Neural cell (in vitro differentiated cells): ENCODE data around the gene DBH. TPM values are rescaled to one million over a fixed set of nuclear protein-coding genes. Genes with fewer than 3 reads are reported as not detected.
"Not testable (repeated sequence)": the region's sequence is repeated elsewhere in the genome, so short reads cannot be mapped to it uniquely, and the experiment has no call there.

Experiments
- H2AFZ ChIP-seq: fragments of 200-600, 300-800 bp; sonication (generic), shearing (Covaris generic); 2 replicates; pipeline ENCODE4 v1.6.0; 2014; ENCODE audit warnings: low read depth, mild to moderate bottlenecking, antibody characterized with exemption, low read length, moderate library complexity
- H3F3A ChIP-seq: fragments of 200-600 bp; shearing (Covaris generic); 2 replicates; pipeline ENCODE4 v1.6.1; 2016; ENCODE audit warnings: mild to moderate bottlenecking, moderate library complexity, mixed read lengths, antibody characterized with exemption, low read length; ENCODE audit not compliant: insufficient read depth, poor library complexity, severe bottlenecking
- H3K27ac ChIP-seq: fragments of 200-600, 300-800 bp; sonication (generic), shearing (Covaris generic); 2 replicates; pipeline ENCODE4 v1.5.1; 2014; ENCODE audit warnings: mild to moderate bottlenecking, low read length, moderate library complexity
- H3K27me3 ChIP-seq: fragments of 300-800, 200-600 bp; sonication (generic), shearing (Covaris generic); 2 replicates; pipeline ENCODE4 v1.6.0; 2014; ENCODE audit warnings: mild to moderate bottlenecking, low read depth, low read length, moderate library complexity; ENCODE audit not compliant: insufficient read depth
- H3K36me3 ChIP-seq: fragments of 300-800, 200-600 bp; sonication (generic), shearing (Covaris generic); 2 replicates; pipeline ENCODE4 v1.5.1; 2014; ENCODE audit warnings: mild to moderate bottlenecking, antibody characterized with exemption, low read length, moderate library complexity; ENCODE audit not compliant: insufficient read depth
- H3K4me2 ChIP-seq: fragments of 300-800, 200-600 bp; sonication (generic), shearing (Covaris generic); 2 replicates; pipeline ENCODE4 v1.6.0; 2014; ENCODE audit warnings: mild to moderate bottlenecking, low read length
- H3K4me3 ChIP-seq: fragments of 300-800, 200-600 bp; sonication (generic), shearing (Covaris generic); 2 replicates; pipeline ENCODE4 v1.5.1; 2014; ENCODE audit warnings: mild to moderate bottlenecking, low read length, moderate library complexity
- H3K79me2 ChIP-seq: fragments of 200-600 bp; shearing (Covaris generic); replicated peaks from 2 replicates; pipeline ENCODE4 v1.6.0; 2014; ENCODE audit warnings: mild to moderate bottlenecking, low read length, moderate library complexity; ENCODE audit not compliant: insufficient read depth
- H3K9ac ChIP-seq: fragments of 300-800, 200-600 bp; sonication (generic), shearing (Covaris generic); 2 replicates; pipeline ENCODE4 v1.6.1; 2016; ENCODE audit warnings: mild to moderate bottlenecking, low read length, mixed read lengths
- H3K9me2 ChIP-seq: fragments of 200-600 bp; shearing (Covaris generic); 2 replicates; pipeline ENCODE4 v1.6.1; 2016; ENCODE audit warnings: mild to moderate bottlenecking, low read length, mixed read lengths; ENCODE audit not compliant: insufficient read depth
- H3K9me3 ChIP-seq: fragments of 200-600, 300-800 bp; sonication (generic), shearing (Covaris generic); 2 replicates; pipeline ENCODE4 v1.6.1; 2016; ENCODE audit warnings: mild to moderate bottlenecking, mixed run types, low read length, moderate library complexity, mixed read lengths
- H4K20me1 ChIP-seq: fragments of 200-600 bp; shearing (Covaris generic); 2 replicates; pipeline ENCODE4 v1.6.1; 2016; ENCODE audit warnings: mild to moderate bottlenecking, mixed run types; ENCODE audit not compliant: insufficient read depth
- EP300 ChIP-seq: fragments of 450-650 bp; conservative IDR thresholded peaks from 2 replicates; pipeline ENCODE4 v1.6.1; 2014; ENCODE audit warnings: antibody characterized with exemption, mild to moderate bottlenecking, moderate library complexity; ENCODE audit not compliant: poor library complexity, severe bottlenecking
- EZH2 ChIP-seq: fragments of 200-600, 300-800 bp; shearing (Covaris generic), sonication (generic); IDR thresholded peaks from 2 replicates; pipeline ENCODE4 v1.6.1; 2014; ENCODE audit warnings: antibody characterized with exemption, low read length, borderline replicate concordance, mild to moderate bottlenecking; ENCODE audit not compliant: insufficient read depth, poor library complexity, severe bottlenecking
- MXI1 ChIP-seq: fragments of 450-650 bp; conservative IDR thresholded peaks from 2 replicates; pipeline ENCODE4 v1.6.1; 2014; ENCODE audit warnings: antibody characterized with exemption, mild to moderate bottlenecking; ENCODE audit not compliant: poor library complexity, severe bottlenecking
- POLR2AphosphoS5 ChIP-seq: IDR thresholded peaks from 2 replicates; pipeline ENCODE4 v1.6.1; 2012
- RAD21 ChIP-seq: fragments of 450-650 bp; conservative IDR thresholded peaks from 2 replicates; pipeline ENCODE4 v1.6.1; 2014; ENCODE audit warnings: antibody characterized with exemption, mild to moderate bottlenecking, moderate library complexity
- SMC3 ChIP-seq: fragments of 450-650 bp; conservative IDR thresholded peaks from 2 replicates; pipeline ENCODE4 v1.6.1; 2014; ENCODE audit warnings: antibody characterized with exemption, mild to moderate bottlenecking, moderate library complexity; ENCODE audit not compliant: poor library complexity
- TAF1 ChIP-seq: IDR thresholded peaks from 2 replicates; pipeline ENCODE4 v1.6.1; 2012; ENCODE audit warnings: low read depth
- polyA plus RNA-seq: library from polyadenylated mRNA; depleted of rRNA; stranded (reverse); fragments of >200 nt; gene quantifications from 2 replicates; pipeline ENCODE4 v1.2.3, GENCODE V29; 2014
- TF ChIP-seq, protein P1 (sequence below): fragments of 450-650 bp; IDR thresholded peaks from 2 replicates; pipeline ENCODE4 v1.5.1; 2014; ENCODE audit warnings: antibody characterized with exemption, mild to moderate bottlenecking, moderate library complexity; ENCODE audit not compliant: poor library complexity, severe bottlenecking
- TF ChIP-seq, protein P2 (sequence below): IDR thresholded peaks from 2 replicates; pipeline ENCODE4 v1.6.1; 2012; ENCODE audit warnings: borderline replicate concordance

DBH gene
- polyA plus RNA-seq, 1 donor from 2014 or later, result not detected

DNA sequence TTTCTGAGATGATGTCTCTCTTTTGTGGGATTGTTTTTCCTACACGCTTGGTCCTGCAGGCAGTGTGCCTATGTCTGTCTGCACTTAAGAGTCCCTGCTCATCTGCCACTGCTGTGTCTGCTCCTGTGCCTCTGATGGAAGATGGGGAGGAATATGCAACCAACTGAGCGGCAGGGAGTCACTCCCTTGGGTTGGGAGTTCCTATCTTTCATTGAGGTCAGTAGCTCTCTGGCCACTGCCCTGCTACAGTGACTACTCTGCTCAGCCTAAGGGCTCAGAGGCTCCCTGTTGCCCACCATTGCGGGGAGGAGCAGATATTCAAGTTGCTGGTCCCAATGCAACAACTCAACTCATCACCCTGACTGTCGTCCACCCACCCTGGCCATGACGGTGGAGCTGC, 13.6 kb upstream of the DBH start:
- H3K36me3 ChIP-seq, result no peaks in the 10 kb centered on the region
- H3K9ac ChIP-seq, result no peak overlapping the region
- no peaks in the 10 kb centered on the region for H3K79me2 ChIP-seq
- H4K20me1 ChIP-seq, result no peaks in the 10 kb centered on the region
- H3K4me2 ChIP-seq, result no peak overlapping the region
- no peaks in the 10 kb centered on the region for H3F3A ChIP-seq
- H3K27me3 ChIP-seq, result no peaks in the 10 kb centered on the region
- H3K4me3 ChIP-seq, result no peak overlapping the region
- H3K9me2 ChIP-seq, result no peaks in the 10 kb centered on the region
- no peak overlapping the region for H2AFZ ChIP-seq
- no peak for TF ChIP-seq EP300
- TF ChIP-seq TAF1, result no peak
- TF ChIP-seq EZH2, result no peak
- TF ChIP-seq, protein P1, sequence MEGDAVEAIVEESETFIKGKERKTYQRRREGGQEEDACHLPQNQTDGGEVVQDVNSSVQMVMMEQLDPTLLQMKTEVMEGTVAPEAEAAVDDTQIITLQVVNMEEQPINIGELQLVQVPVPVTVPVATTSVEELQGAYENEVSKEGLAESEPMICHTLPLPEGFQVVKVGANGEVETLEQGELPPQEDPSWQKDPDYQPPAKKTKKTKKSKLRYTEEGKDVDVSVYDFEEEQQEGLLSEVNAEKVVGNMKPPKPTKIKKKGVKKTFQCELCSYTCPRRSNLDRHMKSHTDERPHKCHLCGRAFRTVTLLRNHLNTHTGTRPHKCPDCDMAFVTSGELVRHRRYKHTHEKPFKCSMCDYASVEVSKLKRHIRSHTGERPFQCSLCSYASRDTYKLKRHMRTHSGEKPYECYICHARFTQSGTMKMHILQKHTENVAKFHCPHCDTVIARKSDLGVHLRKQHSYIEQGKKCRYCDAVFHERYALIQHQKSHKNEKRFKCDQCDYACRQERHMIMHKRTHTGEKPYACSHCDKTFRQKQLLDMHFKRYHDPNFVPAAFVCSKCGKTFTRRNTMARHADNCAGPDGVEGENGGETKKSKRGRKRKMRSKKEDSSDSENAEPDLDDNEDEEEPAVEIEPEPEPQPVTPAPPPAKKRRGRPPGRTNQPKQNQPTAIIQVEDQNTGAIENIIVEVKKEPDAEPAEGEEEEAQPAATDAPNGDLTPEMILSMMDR, result no peak
- no peak for TF ChIP-seq RAD21
- no peak overlapping the region for H3K27ac ChIP-seq
- H3K9me3 ChIP-seq, result peaks cover 6% of the 10 kb centered on the region

DNA sequence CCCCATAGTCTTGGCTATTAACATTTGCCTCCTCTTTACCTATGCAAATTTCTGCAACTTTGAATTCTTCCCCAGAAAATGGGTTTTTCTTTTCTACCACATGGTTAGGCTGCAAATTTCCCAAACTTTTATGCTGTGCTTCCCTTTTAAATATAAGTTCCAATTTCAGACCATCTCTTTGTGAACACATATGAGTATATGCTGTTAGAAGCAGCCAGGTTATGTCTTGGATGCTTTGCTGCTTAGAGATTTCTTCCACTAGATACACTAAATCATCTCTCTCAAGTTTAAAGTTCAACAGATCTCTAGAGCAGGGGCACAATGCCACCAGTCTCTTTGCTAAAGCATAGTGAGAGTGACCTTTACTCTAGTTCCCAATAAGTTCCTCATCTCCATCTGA, 10.2 kb upstream of the DBH start:
- not testable (repeated sequence) for H3K4me2 ChIP-seq, H3K9ac ChIP-seq, H3K36me3 ChIP-seq, H3K79me2 ChIP-seq, H3K9me2 ChIP-seq, H3F3A ChIP-seq, H3K27me3 ChIP-seq, H4K20me1 ChIP-seq, H3K9me3 ChIP-seq, H3K27ac ChIP-seq, H2AFZ ChIP-seq, H3K4me3 ChIP-seq

DNA sequence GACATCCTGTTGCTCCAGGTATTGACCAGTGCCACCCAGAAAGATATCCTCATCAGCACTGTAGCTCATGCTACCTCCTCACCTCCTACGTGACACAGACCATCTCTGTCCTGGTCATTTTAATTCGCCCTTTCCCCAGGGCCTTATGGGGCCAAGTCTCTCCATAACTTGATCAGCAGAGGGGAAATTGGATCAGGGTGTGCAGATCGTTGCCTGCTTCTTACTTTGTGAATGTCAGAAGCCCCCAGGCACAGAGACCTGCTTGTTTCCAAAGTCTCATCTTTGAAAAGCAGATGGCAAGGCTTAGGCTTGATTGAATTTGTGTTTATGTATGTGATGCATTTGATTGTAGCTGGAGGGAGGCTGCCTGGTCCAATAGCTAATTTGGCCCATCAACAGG, 8.8 kb upstream of the DBH start:
- Histone ChIP-seq H3K79me2 (no peaks in the 10 kb centered on the region), H3K36me3 (no peaks in the 10 kb centered on the region), H3K4me3 (no peak overlapping the region), H2AFZ (no peak overlapping the region), H3F3A (no peaks in the 10 kb centered on the region), H3K9me3 (peaks cover 6% of the 10 kb centered on the region), H3K4me2 (no peak overlapping the region), H3K27me3 (no peaks in the 10 kb centered on the region), H3K9me2 (no peaks in the 10 kb centered on the region), H4K20me1 (no peaks in the 10 kb centered on the region), H3K9ac (no peak overlapping the region), H3K27ac (no peak overlapping the region)
- TF ChIP-seq SMC3 (no peak), POLR2AphosphoS5 (no peak), EZH2 (no peak), EP300 (no peak), TAF1 (no peak), MXI1 (no peak), RAD21 (no peak)
- TF ChIP-seq, protein P2, sequence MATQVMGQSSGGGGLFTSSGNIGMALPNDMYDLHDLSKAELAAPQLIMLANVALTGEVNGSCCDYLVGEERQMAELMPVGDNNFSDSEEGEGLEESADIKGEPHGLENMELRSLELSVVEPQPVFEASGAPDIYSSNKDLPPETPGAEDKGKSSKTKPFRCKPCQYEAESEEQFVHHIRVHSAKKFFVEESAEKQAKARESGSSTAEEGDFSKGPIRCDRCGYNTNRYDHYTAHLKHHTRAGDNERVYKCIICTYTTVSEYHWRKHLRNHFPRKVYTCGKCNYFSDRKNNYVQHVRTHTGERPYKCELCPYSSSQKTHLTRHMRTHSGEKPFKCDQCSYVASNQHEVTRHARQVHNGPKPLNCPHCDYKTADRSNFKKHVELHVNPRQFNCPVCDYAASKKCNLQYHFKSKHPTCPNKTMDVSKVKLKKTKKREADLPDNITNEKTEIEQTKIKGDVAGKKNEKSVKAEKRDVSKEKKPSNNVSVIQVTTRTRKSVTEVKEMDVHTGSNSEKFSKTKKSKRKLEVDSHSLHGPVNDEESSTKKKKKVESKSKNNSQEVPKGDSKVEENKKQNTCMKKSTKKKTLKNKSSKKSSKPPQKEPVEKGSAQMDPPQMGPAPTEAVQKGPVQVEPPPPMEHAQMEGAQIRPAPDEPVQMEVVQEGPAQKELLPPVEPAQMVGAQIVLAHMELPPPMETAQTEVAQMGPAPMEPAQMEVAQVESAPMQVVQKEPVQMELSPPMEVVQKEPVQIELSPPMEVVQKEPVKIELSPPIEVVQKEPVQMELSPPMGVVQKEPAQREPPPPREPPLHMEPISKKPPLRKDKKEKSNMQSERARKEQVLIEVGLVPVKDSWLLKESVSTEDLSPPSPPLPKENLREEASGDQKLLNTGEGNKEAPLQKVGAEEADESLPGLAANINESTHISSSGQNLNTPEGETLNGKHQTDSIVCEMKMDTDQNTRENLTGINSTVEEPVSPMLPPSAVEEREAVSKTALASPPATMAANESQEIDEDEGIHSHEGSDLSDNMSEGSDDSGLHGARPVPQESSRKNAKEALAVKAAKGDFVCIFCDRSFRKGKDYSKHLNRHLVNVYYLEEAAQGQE, result no peak
- TF ChIP-seq, protein P1, result no peak
